SK-MEL-5 (cell line): ENCODE results near the gene ATP2C1. TPM values are rescaled to one million over a fixed set of nuclear protein-coding genes. Genes with fewer than 3 reads are reported as not detected.

Source experiments
- DNase-seq: peaks from one replicate; pipeline ENCODE4 v3.0.0-alpha.2; 2016; ENCODE audit warnings: low read depth, low spot score
- in situ Hi-C: cut with HindIII; loops from 2 replicates; pipeline ENCODE4 v1.10.0; 2016; ENCODE audit warnings: low sequenced_read_pairs, high pct_unique_total_duplicates, low pct_unique_long_range_greater_than_20kb
- total RNA-seq: library from RNA; depleted of rRNA; stranded (reverse); fragments of >200 nt; shearing (Covaris generic); gene quantifications from 2 replicates; pipeline ENCODE4 v1.2.3, GENCODE V29; 2014

The ATP2C1 gene
- total RNA-seq, 1 experiment from 2014 or later: 37.5 TPM

DNA sequence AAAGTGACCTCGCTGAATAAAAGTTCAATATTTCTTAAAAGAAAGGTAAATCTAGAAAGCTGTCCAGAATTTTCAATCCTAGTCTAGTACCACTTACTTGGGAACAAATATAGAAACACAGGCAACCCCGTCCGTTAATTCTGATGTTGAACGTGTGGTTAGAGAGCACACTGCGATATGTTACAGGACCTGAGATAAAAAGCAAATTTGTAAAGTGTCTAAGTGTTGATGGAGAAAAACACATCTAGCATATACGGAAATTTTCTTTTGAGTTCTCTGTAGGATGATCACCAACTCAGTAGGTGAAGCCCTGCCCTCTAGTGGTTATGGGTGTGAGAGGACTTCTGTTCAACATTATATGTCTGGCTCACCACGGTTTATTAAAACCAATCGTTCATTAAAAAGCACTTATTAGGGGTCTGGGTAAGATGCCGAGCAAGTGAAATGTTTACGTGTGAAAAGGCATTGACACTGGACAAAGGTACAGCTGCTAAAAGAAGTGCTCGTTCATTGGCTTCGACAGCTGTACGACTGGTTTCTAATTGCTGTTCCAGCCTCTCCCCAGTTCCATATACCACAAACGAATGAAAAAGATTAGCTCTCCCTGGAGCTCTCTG is 1.0 kb upstream of the ATP2C1 start:
- in situ Hi-C loops: no loop called here
- DNase-seq: peak; percentile 85

DNA sequence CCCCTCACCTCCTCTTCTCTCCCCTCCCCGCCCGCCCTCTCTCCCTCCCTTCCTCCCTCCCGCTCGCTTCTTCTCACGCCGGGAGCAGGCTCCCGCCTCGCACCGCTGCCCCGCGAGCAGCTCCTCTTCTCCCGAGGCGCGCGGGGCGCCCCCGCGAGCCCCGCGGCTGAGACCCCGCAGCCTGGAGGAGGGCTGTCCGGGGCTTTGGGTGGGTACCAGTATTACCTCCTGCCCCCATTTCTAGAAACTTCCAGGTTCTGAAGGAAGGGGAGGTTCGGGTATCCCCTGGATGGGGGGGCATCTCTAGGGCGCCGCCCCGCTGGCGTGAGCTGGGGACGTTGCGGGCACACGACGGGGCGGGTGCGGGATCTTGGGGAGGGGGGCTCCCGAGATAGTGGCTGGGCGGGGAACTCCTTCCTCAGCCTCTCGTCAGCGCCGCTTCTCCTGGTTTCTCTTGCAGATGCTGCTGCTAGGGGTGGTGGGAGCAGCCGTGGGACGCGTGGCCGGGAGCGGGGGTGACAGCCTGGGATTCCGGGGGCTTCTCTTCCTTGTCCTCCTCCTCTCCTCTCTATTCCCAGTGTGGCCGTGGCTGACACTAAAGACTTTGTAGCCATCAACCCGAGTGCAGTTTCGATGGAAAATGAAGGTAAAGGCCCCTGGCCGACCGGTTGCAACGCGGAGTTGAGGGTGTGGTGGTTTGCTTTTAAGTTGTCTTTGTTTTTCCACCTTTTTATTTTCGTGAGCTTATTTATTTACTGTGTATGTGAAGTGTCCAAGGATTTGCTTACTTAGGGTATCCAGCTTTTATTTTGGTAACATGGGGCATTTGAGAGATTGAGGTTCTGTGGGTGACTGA is 474 bp downstream of the ATP2C1 start:
- peak; percentile 12 for DNase-seq
- in situ Hi-C loops: no loop called here

DNA sequence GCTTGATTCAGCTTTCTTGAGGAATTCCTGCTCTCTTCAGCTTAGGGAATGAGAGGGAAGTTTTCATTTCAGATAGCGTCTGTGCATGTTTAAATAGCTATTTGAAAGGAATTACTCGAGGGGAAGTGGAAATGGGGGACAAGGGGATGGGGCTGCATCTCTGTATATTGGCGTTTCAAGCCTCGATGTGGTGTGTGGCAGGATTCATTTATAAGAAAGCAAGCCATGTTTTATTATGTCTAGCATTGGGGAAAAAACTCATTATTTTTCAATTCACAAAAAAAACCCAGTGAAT is 1.0 kb downstream of the ATP2C1 start:
- in situ Hi-C loops: no loop called here
- no peak for DNase-seq

DNA sequence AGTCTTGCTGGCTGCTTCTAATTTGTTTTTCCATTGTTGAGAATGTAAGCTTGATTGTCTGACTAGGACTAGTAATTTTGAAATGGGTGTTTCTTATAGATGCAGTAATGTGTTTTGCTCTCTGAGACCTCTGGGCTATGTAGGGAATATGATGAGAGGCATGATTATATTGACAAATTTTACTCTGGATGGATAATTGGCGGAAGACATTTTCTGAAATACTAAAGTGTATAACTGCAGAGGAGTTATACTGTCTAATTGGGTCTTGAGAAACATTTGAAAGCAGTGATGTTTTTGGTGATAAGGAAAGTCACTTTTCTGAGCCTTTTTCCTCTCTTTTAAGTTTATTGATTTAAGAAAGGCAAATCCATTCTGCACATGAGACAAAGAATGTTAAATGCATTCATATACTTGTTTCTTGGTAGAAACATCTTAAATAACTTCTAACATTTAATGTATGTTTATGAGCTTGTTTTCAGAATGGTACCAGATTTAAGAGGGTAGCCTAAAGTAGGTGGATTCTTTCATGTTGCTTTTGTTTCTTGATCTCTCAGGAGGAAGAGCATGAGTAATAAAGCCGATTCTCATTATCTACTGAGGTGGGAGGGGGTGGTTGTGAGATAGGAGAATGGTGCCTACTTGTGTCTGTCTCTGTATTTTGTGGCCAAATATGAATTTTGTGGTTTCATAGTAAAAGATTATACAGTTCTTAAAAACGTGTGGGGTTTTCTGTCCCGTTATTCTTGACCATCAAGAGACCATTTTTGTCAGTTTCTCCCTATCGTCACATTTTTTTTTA is 2.0 kb downstream of the ATP2C1 start:
- in situ Hi-C loops: no loop called here

DNA sequence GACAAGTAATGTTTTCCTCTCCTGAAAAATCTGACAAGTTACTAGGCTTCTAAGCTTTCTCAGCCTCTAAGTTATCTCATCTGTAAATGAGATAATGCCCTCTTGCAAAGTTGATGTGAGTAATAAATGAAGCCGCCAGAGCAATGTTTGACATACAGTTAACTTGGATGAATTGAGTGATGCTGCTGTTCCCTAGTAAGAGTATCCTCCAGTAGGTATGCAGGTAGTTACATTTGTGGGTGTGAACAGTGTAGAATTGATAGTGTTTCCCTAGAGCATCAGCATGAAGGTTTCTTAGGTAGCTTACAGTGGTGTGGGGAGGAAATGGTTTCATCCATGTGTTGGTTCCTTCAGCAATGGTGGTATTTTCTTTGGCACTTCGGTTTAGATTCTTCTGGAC is 3.4 kb downstream of the ATP2C1 start:
- in situ Hi-C loops: no loop called here
- DNase-seq: no peak

More for the DNA sequence above, 2.0 kb downstream of the ATP2C1 start:
- DNase-seq: no peak

DNA sequence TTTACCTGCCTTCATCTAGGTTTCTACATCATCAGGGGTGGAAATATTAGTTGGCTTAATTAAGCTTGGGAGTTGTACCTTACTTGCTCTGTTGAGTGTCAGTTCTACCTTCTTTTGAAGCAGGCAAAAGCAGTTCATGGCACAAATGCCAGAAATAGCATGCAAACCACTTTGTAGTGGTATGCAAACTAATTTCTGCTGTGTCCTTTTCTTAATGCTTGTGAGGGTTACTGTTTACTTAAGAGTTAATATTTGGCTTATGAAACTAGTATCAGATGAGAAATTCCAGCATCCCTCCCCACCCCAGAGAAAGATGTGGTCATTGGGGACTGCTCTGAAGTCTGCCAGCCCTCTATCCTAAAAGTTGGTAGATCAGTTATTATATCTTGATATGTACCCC is 7.1 kb downstream of the ATP2C1 start:
- no peak for DNase-seq
- in situ Hi-C loops: no loop called here

DNA sequence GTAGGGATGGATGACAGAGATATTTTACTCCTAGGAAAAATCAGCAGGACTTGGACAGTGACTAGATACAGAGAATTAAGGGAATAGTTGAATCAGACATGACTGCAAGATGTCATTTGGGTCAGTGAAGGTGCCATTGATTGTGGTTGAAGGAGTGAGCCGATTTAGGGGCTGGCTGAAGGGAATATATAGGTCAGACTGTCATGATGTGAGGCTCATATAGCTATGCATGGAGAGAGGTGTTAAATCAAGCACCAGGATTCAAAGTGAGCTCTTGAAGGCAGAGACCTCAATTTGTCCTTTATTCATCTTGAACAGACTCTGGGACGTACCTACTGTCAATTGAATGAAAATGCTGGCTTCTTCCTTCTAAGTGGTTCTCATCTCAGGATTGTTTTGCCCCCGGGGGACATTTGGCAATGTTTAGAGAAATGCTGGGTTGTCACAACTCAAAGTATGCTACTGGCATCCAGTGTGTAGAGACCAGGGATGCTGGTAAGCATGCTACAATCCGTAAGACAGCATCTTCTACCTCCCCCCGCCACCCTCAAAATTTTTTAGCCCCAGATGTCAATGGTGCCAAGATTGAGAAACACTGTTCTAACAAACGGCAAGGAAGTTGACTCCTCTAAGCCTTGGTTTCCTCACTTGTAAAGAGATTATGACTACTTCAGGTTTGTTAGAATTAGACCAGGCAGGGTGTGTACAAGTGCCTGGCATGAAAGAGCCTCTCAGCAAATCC is 7.8 kb downstream of the ATP2C1 start:
- in situ Hi-C loops: no loop called here
- no peak for DNase-seq

DNA sequence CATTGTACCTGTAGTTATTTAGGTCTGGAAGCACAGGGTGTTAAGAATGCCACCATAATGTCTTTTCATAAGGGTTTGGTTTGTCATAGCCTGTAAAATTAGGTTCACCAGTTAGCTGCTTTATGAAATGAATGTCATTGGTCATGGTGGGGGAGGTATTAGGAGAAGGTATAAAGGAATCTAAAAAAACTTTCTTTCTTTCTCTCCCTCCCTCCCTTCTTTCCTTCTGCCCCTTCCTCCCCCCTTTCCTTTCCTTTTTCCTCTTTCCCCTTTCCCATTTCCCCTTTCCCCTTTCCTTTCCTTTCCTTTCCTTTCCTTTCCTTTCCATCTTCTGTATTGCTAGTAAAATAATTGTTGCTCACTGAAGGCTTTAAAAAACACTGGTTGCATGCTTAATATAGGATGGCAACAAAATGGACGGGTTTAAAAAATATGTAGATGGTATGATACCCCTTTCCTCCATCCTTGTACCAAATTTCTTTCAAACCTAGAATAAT is 9.6 kb downstream of the ATP2C1 start:
- in situ Hi-C loops: no loop called here
- DNase-seq: no peak

DNA sequence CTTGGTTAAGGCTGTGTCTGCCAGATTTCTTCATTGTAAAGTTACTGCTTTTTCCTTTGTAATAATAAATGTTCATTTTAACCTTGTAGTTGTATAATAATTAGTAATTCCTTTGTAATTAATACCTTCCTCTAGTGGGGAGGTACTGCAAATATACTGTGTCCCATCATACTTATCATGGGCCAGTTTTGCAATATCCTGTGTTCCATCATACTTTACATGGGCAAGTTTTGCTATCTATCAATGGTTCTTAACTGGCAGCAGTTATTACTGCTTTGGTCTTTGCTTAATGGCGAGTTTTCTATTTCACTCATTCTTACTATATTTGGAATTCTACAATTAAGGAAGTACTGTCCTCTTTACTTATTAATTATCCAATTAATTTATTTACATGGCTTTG is 10.6 kb downstream of the ATP2C1 start:
- DNase-seq: no peak
- in situ Hi-C loops: no loop called here

DNA sequence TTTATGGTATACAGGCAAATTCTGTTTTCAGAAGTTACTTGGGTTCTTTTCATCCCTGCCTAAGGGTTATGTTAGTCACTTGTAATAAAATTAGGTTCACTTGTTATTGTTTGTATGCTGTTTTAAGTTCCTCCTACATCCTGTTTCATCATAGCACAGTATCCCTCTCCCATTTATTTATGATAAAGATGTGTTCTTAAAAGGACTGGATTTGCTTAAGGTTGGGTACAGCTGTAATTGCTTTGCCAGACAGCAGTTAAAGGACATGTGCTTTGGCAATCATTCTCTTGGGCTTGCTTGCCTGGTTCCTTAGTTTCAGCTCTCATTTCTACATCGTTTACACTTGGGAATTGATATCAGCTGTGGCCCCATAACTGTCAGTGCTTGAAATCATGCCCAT is 11.7 kb downstream of the ATP2C1 start:
- in situ Hi-C loops: no loop called here
- no peak for DNase-seq

DNA sequence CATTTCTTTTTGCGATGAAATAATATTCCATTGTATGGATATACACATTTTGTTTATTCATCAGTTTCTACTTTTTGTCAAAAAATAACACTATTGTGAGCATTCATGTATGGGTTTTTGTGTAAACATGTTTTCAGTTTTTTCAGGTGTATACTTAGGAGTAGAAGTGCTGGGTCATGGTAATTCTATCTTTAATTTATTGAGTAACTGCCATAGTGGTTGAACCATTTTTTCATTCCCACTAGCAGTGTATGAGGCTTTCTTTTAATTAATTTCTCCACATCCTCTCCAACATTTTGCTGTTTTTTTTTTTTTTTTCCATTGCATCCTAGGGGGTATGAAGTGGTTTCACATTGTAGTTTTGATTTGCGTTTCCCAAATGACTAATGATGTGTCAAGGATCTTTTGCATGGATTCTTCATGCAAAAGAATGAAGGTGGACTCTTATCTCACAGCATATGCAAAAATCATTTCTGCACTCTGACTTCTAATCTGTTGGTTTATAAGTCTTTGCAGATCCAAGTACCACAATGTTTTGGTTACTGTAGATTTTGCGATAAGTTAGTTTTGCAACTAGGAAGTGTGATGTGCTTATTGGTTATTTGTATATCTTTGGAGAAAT is 12.6 kb downstream of the ATP2C1 start:
- in situ Hi-C loops: no loop called here
- no peak for DNase-seq

DNA sequence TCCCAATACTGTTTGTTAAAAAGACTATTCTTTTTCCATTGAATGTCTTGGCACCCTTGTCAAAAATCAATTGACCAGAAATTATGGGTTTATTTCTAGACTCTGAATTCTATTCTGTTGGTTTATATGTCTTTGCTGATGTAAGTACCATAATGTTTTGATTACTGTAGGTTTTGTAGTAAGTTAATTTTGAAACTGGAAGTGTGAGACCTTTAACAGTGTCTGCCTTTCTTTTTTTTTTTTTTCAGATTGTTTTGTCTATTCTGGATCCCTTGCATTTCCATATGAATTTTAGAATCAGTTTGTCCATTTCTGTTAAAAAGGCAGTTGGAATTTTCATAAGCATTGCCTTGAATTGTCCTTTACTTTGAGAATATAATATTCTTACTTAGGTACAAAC is 13.6 kb downstream of the ATP2C1 start:
- in situ Hi-C loops: no loop called here
- DNase-seq: no peak

DNA sequence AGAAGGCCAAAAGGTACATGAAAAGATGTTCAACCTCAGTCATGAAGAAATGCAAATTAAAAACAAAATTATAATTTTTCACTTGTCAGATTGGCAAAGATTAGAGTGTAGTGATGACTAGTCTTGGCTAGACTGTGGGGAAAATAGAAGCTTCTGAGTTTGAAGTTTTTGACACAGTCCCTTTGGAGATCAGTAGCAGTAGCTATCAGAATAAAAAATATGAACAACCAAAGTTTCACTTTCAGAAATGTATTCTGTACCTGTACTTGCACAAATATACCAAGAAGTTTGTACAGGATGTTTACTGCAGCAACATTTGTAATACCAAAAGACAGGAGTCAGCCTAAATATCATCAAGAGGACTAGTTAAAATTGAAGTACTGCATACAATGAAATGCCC is 14.1 kb downstream of the ATP2C1 start:
- in situ Hi-C loops: no loop called here

DNA sequence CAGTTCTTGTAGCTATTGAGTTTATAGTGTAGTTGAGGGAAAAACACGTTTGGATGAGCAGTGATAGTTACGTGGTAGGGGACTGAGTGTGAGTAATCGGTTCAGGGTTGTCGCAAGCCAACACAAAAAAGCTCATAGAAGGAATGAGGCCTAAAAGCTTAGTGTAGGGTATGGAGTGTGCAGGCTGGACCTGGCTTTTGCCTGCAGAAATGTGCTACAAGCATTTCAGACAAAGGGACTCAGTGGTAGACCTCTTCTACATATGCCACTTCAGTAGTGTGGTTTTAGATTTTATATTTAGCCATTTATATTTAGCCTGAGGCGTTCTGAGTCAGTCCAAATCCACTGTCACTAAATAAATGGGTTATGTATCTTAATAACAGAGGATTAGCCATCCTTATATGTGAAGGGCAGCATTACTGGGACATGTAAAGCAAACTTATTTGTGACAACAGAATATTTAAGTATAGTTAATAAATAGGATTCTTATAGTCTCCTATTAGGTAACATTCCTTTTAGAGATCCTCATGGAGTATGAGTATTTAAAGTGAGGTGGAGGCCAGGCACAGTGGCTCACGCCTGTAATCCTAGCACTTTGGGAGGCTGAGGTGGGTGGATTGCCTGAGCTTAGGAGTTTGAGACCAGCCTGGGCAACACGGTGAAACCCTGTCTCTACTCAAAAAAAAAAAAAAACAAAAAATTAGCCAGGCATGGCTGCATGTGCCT is 21.8 kb downstream of the ATP2C1 start:
- in situ Hi-C loops: no loop called here
- peak; percentile 56 for DNase-seq

More for the DNA sequence above, 14.1 kb downstream of the ATP2C1 start:
- DNase-seq: no peak

DNA sequence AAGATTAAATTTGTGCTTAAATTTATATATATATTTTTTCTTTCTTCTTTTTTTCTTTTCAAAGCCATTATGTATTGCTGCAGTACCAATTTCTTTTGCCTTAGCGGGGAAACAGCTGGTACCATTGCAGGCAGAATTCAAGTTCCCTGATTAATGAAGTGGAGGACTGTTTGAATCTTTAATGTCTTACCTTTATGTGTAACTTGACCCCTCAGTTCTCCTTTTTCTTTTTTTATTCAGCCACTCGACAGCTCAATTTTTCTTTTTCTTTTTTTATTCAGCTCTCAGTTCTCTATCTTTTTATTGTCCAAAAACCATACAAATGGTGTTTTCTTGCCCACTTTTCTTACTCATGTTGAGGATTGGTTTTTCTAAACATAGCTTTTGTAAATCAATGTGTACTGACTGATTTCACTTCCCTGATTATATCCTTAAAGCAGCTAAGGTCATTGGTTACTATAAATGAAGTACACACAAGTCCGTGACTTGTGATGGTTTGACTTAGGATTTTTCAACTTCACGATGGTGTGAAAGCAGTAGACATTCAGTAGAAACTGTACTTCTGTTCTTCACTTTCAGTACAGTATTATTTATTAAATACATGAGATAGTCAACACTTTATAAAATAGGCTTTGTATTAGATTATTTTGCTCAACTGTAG is 22.8 kb downstream of the ATP2C1 start:
- in situ Hi-C loops: no loop called here
- DNase-seq: no peak

DNA sequence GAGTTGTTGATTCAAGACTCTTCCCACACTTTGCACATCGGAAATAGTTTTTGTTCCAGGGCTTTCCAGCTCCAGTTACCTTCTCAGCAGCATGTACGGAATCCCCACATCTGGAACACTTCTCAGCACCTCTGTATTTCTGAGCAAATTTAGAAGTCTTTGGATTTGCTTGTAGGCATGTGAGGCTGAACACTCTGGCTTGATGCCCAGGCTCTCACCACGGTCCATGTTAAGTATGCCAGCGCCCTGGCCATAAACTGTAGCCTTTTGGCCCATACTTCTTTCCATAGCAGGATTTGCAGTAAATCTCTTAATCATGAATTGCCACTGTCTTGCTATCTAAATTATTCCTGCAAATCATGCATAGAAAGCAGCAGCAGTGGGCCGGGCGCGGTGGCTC is 24.4 kb downstream of the ATP2C1 start:
- in situ Hi-C loops: no loop called here
- DNase-seq: no peak
